GM21717 (cell line): ENCODE measurements around the gene CDX1.
"Not testable (repeated sequence)": the region's sequence is repeated elsewhere in the genome, so short reads cannot be mapped to it uniquely, and the experiment has no call there.

Experiments used
- ATAC-seq: cut with Tn5 transposase; IDR thresholded peaks from one replicate; pipeline ENCODE4 v1.9.1; 2021; ENCODE audit warnings: mild to moderate bottlenecking, moderate library complexity; ENCODE audit not compliant: unreplicated experiment

CDX1 gene

GRCh38 chr5:150224483-150225027 is 58.0 kb downstream of the CDX1 start:
- ATAC-seq, result no peak

GRCh38 chr5:150227036-150227435 is 60.5 kb downstream of the CDX1 start:
- no peak for ATAC-seq

GRCh38 chr5:150227606-150228273 is 61.2 kb downstream of the CDX1 start:
- ATAC-seq, result no peak

GRCh38 chr5:150229571-150229970 is 63.0 kb downstream of the CDX1 start:
- no peak for ATAC-seq

GRCh38 chr5:150230842-150231241 is 64.3 kb downstream of the CDX1 start:
- ATAC-seq, result no peak

- not testable (repeated sequence) for ATAC-seq
Measured at GRCh38 chr5:150233706-150234105, 67.1 kb downstream of the CDX1 start.
